KOPT-K1 (cell line): ENCODE measurements around the gene RPTOR.
"Not testable (repeated sequence)": the region's sequence is repeated elsewhere in the genome, so short reads cannot be mapped to it uniquely, and the experiment has no call there.

Source experiments
- H3K27ac ChIP-seq: fragments of 200-600 bp; sonication (generic); 2 replicates; pipeline ENCODE4 v1.5.1; 2016; ENCODE audit warnings: antibody characterized with exemption, mild to moderate bottlenecking, low read depth, low read length; ENCODE audit not compliant: poor library complexity, severe bottlenecking
- H3K36me3 ChIP-seq: fragments of 200-600 bp; sonication (generic); 2 replicates; pipeline ENCODE4 v1.5.1; 2017; ENCODE audit warnings: antibody characterized with exemption, mild to moderate bottlenecking, low read length, moderate library complexity; ENCODE audit not compliant: insufficient read depth
- H3K9me3 ChIP-seq: fragments of 200-600 bp; sonication (generic); 2 replicates; pipeline ENCODE4 v1.5.1; 2017; ENCODE audit warnings: antibody characterized with exemption, low read length, mild to moderate bottlenecking; ENCODE audit not compliant: insufficient read depth, poor library complexity, severe bottlenecking

RPTOR gene

GRCh38 chr17:80729761-80730160 lies 185.1 kb downstream of the RPTOR start:
- Histone ChIP-seq H3K36me3 (peaks cover 34% of the 10 kb centered on the region), H3K27ac (peak overlapping the region; percentile 77), H3K9me3 (no peaks in the 10 kb centered on the region)

- Histone ChIP-seq H3K27ac (peak overlapping the region; percentile 77), H3K9me3 (no peaks in the 10 kb centered on the region), H3K36me3 (peaks cover 44% of the 10 kb centered on the region)
These were observed 186.1 kb downstream of the RPTOR start for GRCh38 chr17:80730739-80731138.

GRCh38 chr17:80731323-80731722 lies 186.7 kb downstream of the RPTOR start:
- no peaks in the 10 kb centered on the region for H3K9me3 ChIP-seq
- H3K36me3 ChIP-seq, result peaks cover 50% of the 10 kb centered on the region
- peak overlapping the region; percentile 77 for H3K27ac ChIP-seq

GRCh38 chr17:80732268-80732667 lies 187.6 kb downstream of the RPTOR start:
- Histone ChIP-seq H3K9me3 (no peaks in the 10 kb centered on the region), H3K27ac (peak overlapping the region; percentile 77), H3K36me3 (peaks cover 52% of the 10 kb centered on the region)

- Histone ChIP-seq H3K27ac (peak overlapping the region; percentile 41), H3K36me3 (peaks cover 87% of the 10 kb centered on the region), H3K9me3 (peaks cover 14% of the 10 kb centered on the region)
These were observed 192.7 kb downstream of the RPTOR start for GRCh38 chr17:80737106-80738019.

GRCh38 chr17:80738020-80738808 lies 193.6 kb downstream of the RPTOR start:
- H3K9me3 ChIP-seq, result peaks cover 14% of the 10 kb centered on the region
- peaks cover 84% of the 10 kb centered on the region for H3K36me3 ChIP-seq
- H3K27ac ChIP-seq, result peak overlapping the region; percentile 41

- Histone ChIP-seq H3K36me3 (peaks cover 80% of the 10 kb centered on the region), H3K27ac (peak overlapping the region; percentile 39), H3K9me3 (peaks cover 14% of the 10 kb centered on the region)
These were observed 194.5 kb downstream of the RPTOR start for GRCh38 chr17:80738987-80739730.

- H3K36me3 ChIP-seq, result peaks cover 70% of the 10 kb centered on the region
- H3K9me3 ChIP-seq, result peaks cover 14% of the 10 kb centered on the region
- H3K27ac ChIP-seq, result no peak overlapping the region
These were observed 195.5 kb downstream of the RPTOR start for GRCh38 chr17:80740141-80740540.

GRCh38 chr17:80742091-80742490 lies 197.5 kb downstream of the RPTOR start:
- peaks cover 57% of the 10 kb centered on the region for H3K36me3 ChIP-seq
- peak overlapping the region; percentile 74 for H3K27ac ChIP-seq
- H3K9me3 ChIP-seq, result peaks cover 14% of the 10 kb centered on the region

- Histone ChIP-seq H3K9me3 (peaks cover 14% of the 10 kb centered on the region), H3K27ac (peak overlapping the region; percentile 74), H3K36me3 (peaks cover 56% of the 10 kb centered on the region)
These were observed 198.0 kb downstream of the RPTOR start for GRCh38 chr17:80742581-80743180.

- peaks cover 53% of the 10 kb centered on the region for H3K36me3 ChIP-seq
- H3K27ac ChIP-seq, result peak overlapping the region; percentile 74
- H3K9me3 ChIP-seq, result peaks cover 14% of the 10 kb centered on the region
These were observed 198.6 kb downstream of the RPTOR start for GRCh38 chr17:80743181-80743771.

GRCh38 chr17:80743973-80744372 lies 199.3 kb downstream of the RPTOR start:
- peaks cover 49% of the 10 kb centered on the region for H3K36me3 ChIP-seq
- H3K27ac ChIP-seq, result not testable (repeated sequence)
- H3K9me3 ChIP-seq, result peaks cover 14% of the 10 kb centered on the region

- Histone ChIP-seq H3K36me3 (peaks cover 42% of the 10 kb centered on the region), H3K9me3 (peaks cover 14% of the 10 kb centered on the region), H3K27ac (peak overlapping the region; percentile 48)
These were observed 200.1 kb downstream of the RPTOR start for GRCh38 chr17:80744725-80745124.

- peaks cover 37% of the 10 kb centered on the region for H3K36me3 ChIP-seq
- peak overlapping the region; percentile 48 for H3K27ac ChIP-seq
- peaks cover 10% of the 10 kb centered on the region for H3K9me3 ChIP-seq
These were observed 200.5 kb downstream of the RPTOR start for GRCh38 chr17:80745183-80745582.
